Measurements from ENCODE around the gene PAX9.

The PAX9 gene

DNA sequence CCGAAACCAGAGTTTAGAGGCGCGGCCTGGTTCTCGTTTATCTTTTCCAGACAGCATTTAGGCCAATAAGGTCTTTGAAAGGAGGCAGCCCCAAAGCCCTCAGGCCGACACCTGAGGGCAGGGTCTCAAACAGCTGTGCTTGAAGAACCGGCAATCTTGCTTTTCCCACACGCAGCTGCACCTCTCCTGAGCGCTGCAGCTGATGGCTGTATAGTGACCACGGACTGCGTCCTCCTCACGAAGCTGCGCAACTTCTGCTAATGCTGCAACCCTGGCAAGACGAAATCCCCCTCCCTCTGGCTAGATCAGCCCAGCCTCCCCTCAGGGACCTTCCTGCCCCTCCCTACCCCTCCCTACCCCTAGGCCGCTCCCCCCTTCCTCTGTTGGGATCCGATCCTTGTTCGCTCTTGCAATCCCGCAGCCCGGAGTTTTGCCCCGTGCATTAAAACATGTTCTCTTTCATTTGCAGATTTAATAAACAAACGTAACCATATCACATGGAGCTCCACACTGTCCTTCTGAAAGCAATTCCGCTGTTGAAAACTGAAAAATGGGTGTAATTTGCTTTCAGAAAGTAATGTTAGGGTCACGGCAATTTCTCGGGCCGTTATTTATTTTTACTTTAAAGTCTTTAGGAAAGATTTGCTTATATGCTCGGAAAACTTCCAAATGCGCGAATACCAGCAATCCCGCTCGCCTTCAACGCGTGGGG, 4.8 kb upstream of the PAX9 start:
- DNase-seq = no peak

DNA sequence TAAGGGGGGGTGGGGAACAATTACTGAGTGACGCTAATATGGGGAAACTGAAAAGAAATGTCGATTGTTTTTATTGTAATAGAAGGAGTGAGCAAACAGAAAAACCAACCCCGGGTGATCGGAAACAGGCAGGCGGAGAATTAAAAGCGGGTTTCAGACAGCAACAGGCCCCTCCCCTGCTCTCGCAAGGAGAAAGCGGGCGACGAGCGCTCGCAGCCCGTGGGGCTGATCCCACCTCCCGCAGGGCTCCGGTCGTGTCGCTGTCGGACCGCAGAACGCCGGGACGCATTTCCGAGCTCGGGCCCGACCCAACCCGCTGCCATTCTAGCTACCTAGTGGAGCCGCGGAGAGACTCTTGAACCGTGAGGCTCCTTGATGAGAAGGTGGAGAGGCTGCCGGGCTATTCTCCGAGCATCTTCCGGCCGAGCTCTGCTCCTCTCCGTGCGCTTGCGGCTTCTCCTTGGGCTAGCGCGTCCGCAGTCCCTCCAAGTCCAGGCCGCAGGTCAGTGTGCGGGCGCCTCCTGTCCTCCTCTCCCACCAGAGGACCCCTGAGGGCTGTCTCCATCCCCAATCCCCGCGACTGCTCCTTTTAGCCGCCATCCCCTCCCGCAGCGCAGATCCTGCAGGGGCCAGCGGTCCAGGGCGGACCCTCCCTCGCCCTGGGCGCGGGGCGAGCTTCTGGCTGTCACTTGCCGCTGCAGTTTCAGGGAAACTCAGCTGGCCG, 4.1 kb upstream of the PAX9 start:
- no peak for DNase-seq

DNA sequence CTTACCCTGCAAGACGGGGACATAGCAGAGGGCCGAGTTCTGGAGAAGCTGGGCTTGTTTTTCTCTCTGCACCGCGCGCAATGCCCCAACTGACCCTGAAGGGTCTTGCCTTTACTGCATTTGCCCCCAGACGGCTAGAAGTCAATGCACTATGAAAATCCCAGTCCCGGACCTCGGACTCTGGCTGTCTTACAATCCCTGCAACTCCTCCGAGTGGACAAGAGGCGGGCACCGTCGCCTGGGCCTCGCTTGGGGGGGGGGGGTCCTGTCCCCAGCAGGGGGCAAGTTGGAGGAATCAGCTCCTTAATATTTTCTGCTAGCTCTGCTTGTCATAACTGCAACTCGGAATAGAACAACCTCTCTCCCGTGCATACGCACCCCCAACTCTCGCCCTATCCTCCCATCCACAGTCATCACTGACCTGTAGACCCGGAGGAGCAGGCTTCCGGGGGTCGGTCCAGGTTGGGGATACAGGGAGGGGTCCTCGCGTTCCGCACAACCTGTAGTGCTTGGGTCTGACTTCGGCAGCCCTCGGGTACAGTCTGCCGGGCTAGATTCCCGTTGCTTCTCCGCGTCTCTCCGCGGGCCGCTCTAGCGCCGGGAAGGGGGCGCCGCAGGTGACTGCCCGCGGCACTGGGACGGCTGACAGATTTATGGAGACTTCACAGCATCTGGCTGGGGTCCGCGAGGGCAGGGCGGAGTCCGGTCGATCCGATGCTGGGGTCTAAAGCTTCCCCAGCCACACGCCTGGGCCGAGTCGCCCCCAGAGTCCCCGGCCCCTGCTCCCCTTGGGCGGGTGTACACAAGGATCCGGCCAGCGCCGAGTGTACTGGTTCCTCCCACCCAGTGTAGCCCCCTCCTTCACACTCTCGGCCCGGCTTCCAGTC, 3.3 kb upstream of the PAX9 start:
- no peak for DNase-seq

DNA sequence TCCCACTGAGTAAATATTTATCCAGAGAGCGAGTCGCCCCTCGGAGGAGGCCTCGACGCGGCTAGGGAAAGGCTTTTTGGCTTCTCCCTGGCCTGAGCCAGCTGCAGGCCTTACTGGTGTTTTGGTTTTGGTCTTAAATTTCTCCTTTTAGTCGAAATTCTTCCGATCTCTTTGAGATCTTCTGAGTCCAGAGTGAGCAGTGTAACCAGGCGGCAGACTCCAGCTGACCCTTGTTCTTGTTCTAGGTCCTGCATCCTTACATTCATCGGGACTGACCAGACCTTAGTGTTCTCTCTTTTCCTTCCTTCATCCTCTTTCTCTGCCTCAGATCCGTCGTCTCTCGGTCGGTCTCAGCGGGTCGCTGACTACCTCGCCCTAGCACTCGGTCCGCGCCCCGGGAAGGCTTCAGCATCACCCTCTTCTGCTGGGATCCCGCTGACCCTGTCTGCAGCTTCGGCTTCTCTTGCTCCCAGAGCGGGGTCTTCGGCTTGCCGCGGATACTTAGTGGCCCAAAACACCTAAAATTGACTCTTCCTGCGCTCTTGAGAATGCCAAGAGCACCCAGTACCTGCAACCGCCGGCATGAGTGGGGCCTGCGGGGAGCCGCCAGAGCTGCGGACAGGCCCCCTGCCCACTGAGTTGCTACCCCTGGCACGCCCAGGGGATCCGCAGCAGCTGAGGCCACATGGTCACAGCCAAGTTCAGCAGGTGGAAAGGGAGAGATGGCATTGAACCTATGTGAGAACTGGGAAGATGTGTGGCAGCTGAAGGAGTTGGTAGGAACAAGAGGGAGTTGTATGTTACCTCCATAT, 2.4 kb upstream of the PAX9 start:
- DNase-seq = no peak

DNA sequence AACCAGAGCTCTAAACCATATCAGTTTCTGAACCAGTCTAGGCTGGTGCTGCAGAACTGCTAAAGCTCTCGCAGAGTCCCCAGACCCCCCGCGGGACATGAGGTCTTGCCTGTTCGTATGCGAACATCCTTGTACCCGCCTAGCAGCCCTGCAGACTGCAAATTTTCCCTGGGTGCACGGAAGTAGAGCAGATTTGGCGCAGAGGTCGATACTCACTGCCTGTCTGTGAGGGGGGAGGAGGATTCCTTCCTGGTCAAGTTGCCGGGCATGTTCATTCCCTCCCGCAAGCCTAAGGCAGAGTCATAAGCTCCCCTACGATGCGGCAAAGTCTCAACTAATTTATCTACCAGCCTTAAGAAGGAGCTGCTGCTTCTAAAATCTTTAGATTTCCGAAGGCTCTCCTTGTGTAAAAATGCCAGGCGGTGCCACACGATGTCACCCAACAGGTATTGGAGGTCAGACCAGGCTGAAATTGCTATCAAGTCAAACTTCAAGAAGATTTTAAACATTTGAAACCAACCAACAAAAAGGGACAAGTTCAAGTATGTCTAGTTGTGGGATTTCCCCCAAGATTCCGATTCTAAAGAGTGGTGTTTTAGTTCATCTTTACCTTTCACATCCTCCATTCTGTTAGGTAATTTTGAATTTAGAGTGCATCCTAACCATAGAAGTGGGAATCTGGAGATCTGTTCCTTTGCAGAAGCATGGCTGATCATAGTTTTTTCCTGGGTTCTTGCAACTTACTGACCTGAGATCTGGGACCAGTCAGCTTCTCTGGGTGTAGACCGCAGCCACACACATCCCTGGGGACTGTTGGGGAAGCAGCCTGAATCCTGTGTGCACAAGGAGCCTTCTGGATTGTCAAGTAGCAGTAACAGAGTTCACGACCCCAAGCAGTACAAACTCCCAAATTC, 1.6 kb upstream of the PAX9 start:
- DNase-seq = no peak

DNA sequence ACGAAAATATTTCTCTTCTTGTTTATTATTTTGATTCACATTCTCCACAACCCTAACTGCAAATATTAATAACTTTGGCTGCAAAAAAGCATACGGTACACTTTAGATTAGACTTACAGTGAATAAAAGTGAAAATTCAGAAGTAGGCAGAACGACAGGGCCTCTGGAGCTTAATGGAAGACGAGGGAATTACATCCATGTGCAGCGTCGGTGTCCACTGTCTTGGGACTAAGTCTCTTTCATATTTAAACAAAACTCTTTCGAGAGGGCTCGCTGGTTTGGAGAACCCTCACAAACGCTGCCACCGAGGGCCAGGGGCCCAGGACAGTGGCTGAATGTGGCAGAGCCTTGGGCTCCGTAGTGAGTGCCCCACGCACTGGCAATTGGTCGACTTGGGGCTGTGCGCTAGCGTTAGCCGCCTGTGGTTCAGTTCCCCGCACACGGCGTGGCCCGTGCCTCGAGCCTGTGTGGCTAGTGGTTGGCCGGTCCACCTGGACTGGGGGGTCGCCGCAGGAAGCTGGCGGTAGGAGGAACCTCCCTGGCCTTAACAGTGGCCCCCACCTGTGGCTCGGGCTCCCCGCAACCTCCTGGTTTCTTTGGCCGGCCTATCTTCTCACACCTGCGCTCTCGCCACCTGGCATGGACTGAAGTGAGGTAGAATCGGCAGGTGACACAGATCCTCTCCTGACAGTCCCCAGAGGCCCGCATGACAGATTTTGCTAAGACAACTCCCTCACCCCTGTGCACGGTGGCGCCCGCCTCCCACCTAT, 739 bp upstream of the PAX9 start:
- no peak for DNase-seq

DNA sequence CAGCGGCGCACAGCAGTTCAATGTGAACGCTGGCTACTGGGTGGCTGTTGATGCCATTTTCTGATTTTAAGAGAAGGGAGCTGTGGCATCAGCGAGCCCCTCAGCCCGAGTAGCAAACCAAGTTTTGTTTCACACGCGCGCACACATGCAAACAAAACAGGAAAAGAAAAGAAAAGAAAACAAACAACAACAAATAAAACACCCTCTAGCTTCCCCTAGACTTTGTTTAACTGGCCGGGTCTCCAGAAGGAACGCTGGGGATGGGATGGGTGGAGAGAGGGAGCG, 540 bp downstream of the PAX9 start:
- no peak for DNase-seq

DNA sequence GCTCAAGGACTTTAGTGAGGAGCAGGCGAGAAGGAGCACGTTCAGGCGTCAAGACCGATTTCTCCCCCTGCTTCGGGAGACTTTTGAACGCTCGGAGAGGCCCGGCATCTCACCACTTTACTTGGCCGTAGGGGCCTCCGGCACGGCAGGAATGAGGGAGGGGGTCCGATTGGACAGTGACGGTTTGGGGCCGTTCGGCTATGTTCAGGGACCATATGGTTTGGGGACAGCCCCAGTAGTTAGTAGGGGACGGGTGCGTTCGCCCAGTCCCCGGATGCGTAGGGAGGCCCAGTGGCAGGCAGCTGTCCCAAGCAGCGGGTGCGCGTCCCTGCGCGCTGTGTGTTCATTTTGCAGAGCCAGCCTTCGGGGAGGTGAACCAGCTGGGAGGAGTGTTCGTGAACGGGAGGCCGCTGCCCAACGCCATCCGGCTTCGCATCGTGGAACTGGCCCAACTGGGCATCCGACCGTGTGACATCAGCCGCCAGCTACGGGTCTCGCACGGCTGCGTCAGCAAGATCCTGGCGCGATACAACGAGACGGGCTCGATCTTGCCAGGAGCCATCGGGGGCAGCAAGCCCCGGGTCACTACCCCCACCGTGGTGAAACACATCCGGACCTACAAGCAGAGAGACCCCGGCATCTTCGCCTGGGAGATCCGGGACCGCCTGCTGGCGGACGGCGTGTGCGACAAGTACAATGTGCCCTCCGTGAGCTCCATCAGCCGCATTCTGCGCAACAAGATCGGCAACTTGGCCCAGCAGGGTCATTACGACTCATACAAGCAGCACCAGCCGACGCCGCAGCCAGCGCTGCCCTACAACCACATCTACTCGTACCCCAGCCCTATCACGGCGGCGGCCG, 1.1 kb downstream of the PAX9 start:
- no peak for DNase-seq

DNA sequence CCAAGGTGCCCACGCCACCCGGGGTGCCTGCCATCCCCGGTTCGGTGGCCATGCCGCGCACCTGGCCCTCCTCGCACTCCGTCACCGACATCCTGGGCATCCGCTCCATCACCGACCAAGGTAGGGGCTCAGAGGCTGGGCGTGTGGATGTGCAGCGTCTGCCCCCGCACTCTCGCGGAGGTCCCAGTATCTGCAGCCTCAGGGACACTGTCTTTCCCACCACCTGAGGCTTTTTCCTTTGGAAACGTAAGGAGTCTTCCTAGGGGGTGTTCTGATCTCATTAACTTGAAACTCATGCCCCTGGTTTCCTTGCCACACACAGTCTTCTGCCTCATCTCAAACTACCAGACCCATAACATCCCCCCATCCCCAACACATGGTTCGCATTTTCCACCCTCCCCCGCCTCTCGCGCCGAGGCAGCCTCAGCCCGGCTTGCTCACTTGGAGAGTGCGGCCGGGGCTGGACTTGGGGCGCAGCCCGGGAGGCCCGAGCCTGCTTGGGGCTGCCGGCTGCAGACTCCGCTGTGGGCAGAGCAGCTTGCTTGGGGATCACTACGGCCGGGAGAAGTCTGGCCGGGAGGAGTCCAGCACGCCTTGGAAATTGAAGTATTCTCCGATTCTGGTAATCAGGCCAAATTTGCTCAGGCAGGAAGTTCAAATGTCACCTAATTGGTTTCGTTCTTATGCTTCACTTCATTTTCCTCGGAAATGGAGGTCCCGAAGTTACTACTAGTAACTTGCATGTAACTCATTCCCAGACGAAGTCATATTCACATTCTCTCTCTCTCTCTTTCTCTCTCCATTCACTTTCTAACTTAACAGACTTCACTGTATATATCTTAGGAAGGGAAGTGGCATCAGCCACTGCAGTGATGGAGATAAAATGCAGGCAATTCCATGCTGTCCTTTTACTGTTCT, 2.0 kb downstream of the PAX9 start:
- no peak for DNase-seq

DNA sequence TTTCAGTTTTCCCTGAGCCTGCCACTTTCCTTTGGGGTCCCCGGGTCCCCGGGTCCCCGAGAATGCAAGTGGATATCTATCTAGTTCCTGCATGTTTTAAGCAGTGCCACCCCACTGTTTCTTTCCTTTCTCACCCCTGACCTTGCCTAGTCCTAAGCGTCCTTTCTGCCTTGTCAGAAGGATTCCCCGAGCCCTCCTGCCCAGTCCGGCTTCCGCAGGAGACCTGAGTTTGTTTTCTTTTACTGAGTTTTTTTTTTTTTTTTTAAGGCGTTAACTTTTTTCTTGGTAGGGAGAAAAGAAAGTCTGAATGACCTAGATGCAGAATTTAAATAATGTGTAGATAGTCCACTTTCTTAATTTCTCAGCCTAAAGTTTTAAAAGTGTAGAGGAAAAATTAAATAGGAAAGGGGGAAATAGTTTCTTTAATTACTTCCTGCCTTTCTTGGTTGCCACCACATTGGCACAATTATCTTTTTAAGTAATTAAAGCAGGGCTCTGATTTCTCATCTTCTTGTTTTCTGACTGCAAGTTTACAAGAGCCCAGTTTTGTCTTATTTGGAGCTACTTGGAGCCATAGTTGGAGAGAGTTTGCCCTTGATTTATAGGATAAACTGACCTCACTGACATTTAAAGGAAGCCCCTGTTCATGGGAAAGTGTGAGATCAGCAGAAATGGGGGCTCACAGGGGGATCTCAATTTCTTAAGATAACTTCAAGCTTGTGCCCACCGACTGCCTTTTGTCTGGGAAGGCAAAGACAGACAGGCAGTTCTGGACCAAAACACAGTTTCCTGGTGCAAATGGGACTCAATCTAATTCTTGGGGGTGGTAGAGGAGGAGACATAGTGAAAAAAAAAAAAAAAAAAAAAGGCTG, 2.9 kb downstream of the PAX9 start:
- no peak for DNase-seq

DNA sequence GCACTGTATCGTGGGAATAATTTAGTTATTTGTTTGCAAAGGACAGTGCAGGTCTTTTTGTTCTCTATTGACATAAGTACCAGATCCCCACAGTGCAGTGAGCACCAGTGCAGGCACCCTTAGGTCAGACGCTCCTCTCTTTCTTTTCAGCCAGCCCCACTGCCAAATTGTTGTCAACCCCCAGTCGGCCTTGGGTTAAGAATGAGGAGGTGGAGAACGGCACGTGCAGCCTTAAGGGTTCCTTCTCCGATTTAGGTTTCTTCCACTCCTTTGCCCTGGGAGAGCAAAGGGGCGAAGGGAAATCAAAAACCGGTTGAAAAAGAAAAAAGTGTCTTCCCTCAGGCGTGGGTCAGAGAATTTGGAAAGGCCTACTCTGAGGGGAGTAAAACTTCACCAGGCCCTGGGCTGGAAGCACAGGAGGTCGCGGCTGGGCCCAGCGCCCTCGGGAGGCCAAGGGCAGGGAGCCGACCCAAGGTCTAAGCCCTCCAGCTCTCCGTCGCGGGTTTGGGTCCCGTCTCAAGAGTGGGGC, 4.3 kb downstream of the PAX9 start:
- DNase-seq = no peak

DNA sequence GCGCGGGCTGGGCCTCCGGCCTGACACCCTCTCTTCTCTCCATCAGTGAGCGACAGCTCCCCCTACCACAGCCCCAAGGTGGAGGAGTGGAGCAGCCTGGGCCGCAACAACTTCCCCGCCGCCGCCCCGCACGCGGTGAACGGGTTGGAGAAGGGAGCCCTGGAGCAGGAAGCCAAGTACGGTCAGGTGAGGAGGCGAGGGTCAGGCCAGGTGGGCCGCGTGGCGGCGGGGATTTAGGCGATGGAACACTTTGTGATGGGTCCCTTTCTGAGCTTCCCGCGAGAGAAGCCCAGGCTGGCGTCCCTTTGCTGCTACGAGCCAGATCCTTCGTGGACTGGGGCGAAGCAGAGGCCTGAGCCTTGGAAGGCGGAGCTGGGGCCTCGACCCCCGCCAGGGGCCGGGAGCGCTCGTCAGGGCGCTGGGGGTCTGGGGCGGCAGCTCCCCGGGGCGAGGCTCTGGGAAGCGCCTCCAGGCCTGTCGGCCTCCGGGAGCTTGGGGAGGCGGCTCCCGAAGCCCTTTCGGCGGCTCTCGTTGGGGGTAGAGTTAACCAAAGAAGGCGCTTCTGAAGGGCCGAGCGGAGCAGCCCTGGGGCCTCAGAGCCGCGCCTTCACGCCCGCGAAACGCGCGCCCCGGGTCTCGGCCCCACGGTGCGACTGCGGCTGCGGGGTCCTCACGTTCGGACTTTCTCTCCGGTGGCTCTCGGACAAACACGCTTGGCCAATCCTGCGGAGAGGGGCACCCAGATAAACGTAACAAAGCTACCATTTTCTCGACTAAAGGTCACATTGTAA, 5.0 kb downstream of the PAX9 start:
- no peak for DNase-seq

DNA sequence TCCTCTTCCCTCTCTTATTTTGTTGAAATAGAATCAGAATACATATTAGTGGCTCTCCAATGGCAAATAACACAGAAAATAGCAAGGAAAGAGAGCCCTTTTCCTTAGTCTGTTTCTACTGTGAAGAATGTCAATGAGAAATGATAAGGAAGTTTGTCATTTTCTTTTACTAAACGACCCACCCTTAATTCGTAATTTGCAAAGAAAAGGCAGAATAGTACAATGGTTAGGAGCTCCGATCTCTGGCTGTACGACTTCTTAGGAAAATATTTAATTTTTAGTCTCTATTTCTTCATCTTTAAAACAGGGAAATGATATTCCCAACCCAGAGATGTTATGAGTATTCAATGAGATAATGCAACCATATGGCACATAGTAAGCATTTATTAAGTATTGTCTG, 6.0 kb downstream of the PAX9 start:
- no peak for DNase-seq

DNA sequence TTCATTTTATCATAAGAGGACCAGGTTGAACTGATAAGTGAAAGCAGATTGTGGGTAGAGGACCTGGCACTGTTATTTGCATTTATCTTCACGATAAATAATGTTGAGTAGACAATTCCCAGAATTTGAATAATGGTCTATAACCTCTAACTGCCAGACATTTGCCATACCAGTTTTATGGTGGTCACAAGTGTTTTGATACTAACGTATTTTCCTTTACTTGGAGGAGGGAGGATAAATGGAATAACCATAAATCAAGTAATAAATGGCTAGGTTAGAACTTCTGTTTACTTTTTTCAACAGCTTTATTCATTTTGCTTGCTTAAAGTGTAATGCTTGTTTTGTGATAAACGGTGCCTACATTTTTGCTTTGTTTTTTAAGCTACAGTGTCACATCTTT, 9.5 kb downstream of the PAX9 start:
- no peak for DNase-seq

DNA sequence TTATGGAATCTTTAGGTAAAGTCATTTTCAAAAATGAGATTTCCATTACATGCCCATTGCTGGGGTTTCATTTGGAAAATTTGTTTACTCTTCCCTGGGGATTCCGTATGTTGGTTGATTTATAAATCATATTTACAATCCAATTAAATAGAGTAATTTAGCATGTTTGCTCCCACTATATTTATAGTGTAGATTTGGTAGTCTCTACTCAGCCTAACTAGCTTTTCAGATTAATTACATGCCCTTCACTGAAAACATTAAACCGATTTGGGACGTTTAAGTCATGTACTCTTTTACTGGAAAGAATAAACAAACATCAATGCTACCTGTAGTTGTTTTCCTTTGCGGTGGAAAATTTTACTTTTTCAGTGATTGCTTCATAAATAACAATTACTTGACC, 10.4 kb downstream of the PAX9 start:
- DNase-seq = no peak

DNA sequence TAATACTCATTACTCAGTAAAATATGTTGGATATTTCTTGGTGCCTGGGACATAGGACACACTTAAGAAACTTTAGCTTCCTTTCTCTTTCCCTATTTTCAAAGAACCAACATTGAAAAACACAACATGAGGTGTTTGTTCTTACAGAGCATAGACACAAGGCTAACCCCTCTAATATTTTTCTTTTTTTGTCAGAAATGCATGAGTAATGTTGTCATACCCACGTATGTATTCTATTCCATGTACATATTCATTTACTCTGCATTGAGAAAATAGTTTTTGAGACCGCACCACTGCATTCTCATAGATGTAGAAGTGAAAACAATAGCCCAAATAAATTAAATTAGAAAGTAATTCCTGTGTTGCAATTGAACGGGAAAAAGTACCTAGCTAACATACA, 13.0 kb downstream of the PAX9 start:
- no peak for DNase-seq

DNA sequence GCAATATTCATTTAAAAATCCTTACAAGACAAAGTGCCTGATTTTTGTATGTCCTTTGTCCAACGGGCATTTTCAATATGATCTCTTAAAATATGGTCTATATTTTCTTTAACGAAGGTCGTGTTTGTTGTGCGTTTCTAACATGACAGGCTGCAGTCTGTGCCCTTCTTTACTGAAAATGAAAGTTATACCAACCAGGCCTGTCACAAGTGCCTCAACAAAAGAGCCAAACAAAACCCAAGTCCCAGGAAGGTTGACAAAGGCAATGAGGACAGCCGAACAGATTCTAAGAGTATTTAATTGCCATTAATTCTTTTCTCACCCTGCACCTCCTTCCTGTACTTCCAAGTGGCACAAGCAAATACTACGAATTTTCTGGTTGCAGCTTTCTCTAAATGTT, 13.9 kb downstream of the PAX9 start:
- DNase-seq = no peak

All from C1 segment of cervical spinal cord (tissue), 14 donors.